CD14-positive monocyte (primary cell): ENCODE data around the gene CANT1. TPM values are rescaled to one million over a fixed set of nuclear protein-coding genes. Genes with fewer than 3 reads are reported as not detected.
A peak's percentile ranks its signal among the peaks of the same experiment; 100 is the strongest.

Source experiments
- DNase-seq, 3 donors: peaks; one replicate each; pipeline ENCODE4 v3.0.0-alpha.2; 2011 to 2022
- H2AFZ ChIP-seq: 2 replicates; pipeline ENCODE4 v1.6.0; 2012; ENCODE audit warnings: mild to moderate bottlenecking, low read depth, low read length, inconsistent platforms; ENCODE audit not compliant: insufficient read depth, poor library complexity, severe bottlenecking
- H3K27ac ChIP-seq, 2 donors: 1 replicate in 1 of 2; 2 replicates in 1 of 2; pipeline ENCODE4 v1.5.1; 2012 to 2013; ENCODE audit warnings: low read length in 2 of 2, control low read depth in 1 of 2, inconsistent platforms in 1 of 2, low read depth in 1 of 2, mild to moderate bottlenecking in 1 of 2
- H3K27me3 ChIP-seq, 2 donors: one replicate each; pipeline versions ENCODE4 v1.6.0 to v1.6.1; 2011 to 2013; ENCODE audit warnings: low read length in 2 of 2; ENCODE audit not compliant: control insufficient read depth in 2 of 2, insufficient read depth in 2 of 2
- H3K36me3 ChIP-seq, 2 donors: replicated peaks in 1 of 2; 1 replicate in 1 of 2; 2 replicates in 1 of 2; pipeline versions ENCODE4 v1.5.1 to v1.6.1; 2012 to 2013; ENCODE audit warnings: low read length in 2 of 2, control low read depth in 1 of 2, inconsistent platforms in 1 of 2, mild to moderate bottlenecking in 1 of 2; ENCODE audit not compliant: insufficient read depth in 2 of 2, control insufficient read depth in 1 of 2
- H3K4me1 ChIP-seq, 2 donors: 1 replicate in 1 of 2; 2 replicates in 1 of 2; pipeline versions ENCODE4 v1.5.1 to v1.6.1; 2012 to 2013; ENCODE audit warnings: low read length in 2 of 2, control low read depth in 1 of 2, inconsistent platforms in 1 of 2, mild to moderate bottlenecking in 1 of 2, moderate library complexity in 1 of 2; ENCODE audit not compliant: insufficient read depth in 2 of 2, control insufficient read depth in 1 of 2
- H3K4me2 ChIP-seq: replicated peaks from 2 replicates; pipeline ENCODE3; 2012; ENCODE audit warnings: low read length, moderate library complexity, mild to moderate bottlenecking; ENCODE audit not compliant: poor library complexity, severe bottlenecking; ENCODE audit errors: extremely low read depth
- H3K4me3 ChIP-seq, 3 experiments: fragments of 200-600 bp in 1 of 3; sonication (generic) in 1 of 3; replicated peaks in 1 of 3; 1 replicate in 2 of 3; 2 replicates in 1 of 3; pipeline ENCODE4 v1.5.1; 2011 to 2013; ENCODE audit warnings: low read length in 3 of 3, mild to moderate bottlenecking in 3 of 3, control low read depth in 2 of 3, low read depth in 2 of 3, inconsistent platforms in 1 of 3, moderate library complexity in 1 of 3
- H3K79me2 ChIP-seq: 2 replicates; pipeline ENCODE4 v1.6.0; 2012; ENCODE audit warnings: mild to moderate bottlenecking, control low read depth, inconsistent platforms, low read length, moderate library complexity; ENCODE audit not compliant: insufficient read depth
- H3K9ac ChIP-seq: 2 replicates; pipeline ENCODE4 v1.6.0; 2017; ENCODE audit warnings: low read length, mild to moderate bottlenecking; ENCODE audit not compliant: insufficient read depth, poor library complexity, severe bottlenecking
- H3K9me3 ChIP-seq, 2 donors: replicated peaks in 1 of 2; 1 replicate in 1 of 2; 2 replicates in 1 of 2; pipeline versions ENCODE4 v1.5.1 to v1.6.1; 2012 to 2013; ENCODE audit warnings: low read length in 2 of 2, control low read depth in 1 of 2; ENCODE audit not compliant: control insufficient read depth in 1 of 2, insufficient read depth in 1 of 2
- H4K20me1 ChIP-seq: 2 replicates; pipeline ENCODE4 v1.6.0; 2012; ENCODE audit warnings: mild to moderate bottlenecking, low read length, control low read depth, moderate library complexity; ENCODE audit not compliant: insufficient read depth
- H3K27ac Mint-ChIP-seq, 7 donors: one replicate each; pipeline ENCODE4 v1.8.0; 2020; ENCODE audit warnings: mild to moderate bottlenecking in 7 of 7, mixed read lengths in 7 of 7, moderate library complexity in 6 of 7, inconsistent platforms in 2 of 7
- H3K27me3 Mint-ChIP-seq, 3 donors: one replicate each; pipeline ENCODE4 v1.8.0; 2021 to 2022; ENCODE audit warnings: low read depth in 3 of 3, mild to moderate bottlenecking in 3 of 3, mixed read lengths in 3 of 3, moderate library complexity in 3 of 3, inconsistent platforms in 1 of 3
- H3K36me3 Mint-ChIP-seq, 2 donors: one replicate each; pipeline ENCODE4 v1.8.0; 2020; ENCODE audit warnings: mixed read lengths in 2 of 2, inconsistent platforms in 1 of 2, mild to moderate bottlenecking in 1 of 2
- H3K4me1 Mint-ChIP-seq: one replicate; pipeline ENCODE4 v1.8.0; 2020; ENCODE audit warnings: mild to moderate bottlenecking, mixed read lengths
- H3K4me3 Mint-ChIP-seq, 2 donors: one replicate each; pipeline ENCODE4 v1.8.0; 2020; ENCODE audit warnings: mild to moderate bottlenecking in 2 of 2, mixed read lengths in 2 of 2, moderate library complexity in 1 of 2
- H3K9me3 Mint-ChIP-seq, 7 donors: one replicate each; pipeline ENCODE4 v1.8.0; 2020 to 2022; ENCODE audit warnings: mixed read lengths in 7 of 7, mild to moderate bottlenecking in 6 of 7, moderate library complexity in 6 of 7, inconsistent platforms in 2 of 7
- WGBS: methylation state at CpG from one replicate; pipeline ENCODE4 v1.1.5; 2013; ENCODE audit warnings: missing lambda C conversion rate; ENCODE audit not compliant: insufficient coverage; 5-methylcytosine and 5-hydroxymethylcytosine counted together
- intact Hi-C, 2 donors: fragments of 100-400 bp; cut with micrococcal nuclease; formaldehyde crosslinking; loops; one replicate each; pipeline versions ENCODE4 v1.15.0 to v1.15.1; 2023
- polyA plus RNA-seq, 3 donors: library from polyadenylated mRNA; depleted of rRNA in 1 of 3; unstranded in 2 of 3; stranded (reverse) in 1 of 3; fragments of 300-500 nt in 2 of 3; fragments of >200 nt in 1 of 3; fragmentation: Illumina TruSeq in 2 of 3; gene quantifications; 1 replicate in 2 of 3; 2 replicates in 1 of 3; pipeline ENCODE4 v1.2.3, GENCODE V29; 2012 to 2021
- TF ChIP-seq, protein P1 (sequence below): fragments of 200-600 bp; IDR thresholded peaks from one replicate; pipeline ENCODE4 v1.8.0; 2022; ENCODE audit warnings: antibody characterized with exemption, mild to moderate bottlenecking

CANT1 gene
- polyA plus RNA-seq, 3 donors = 10.6 to 16.6 (median 14.3) TPM

DNA sequence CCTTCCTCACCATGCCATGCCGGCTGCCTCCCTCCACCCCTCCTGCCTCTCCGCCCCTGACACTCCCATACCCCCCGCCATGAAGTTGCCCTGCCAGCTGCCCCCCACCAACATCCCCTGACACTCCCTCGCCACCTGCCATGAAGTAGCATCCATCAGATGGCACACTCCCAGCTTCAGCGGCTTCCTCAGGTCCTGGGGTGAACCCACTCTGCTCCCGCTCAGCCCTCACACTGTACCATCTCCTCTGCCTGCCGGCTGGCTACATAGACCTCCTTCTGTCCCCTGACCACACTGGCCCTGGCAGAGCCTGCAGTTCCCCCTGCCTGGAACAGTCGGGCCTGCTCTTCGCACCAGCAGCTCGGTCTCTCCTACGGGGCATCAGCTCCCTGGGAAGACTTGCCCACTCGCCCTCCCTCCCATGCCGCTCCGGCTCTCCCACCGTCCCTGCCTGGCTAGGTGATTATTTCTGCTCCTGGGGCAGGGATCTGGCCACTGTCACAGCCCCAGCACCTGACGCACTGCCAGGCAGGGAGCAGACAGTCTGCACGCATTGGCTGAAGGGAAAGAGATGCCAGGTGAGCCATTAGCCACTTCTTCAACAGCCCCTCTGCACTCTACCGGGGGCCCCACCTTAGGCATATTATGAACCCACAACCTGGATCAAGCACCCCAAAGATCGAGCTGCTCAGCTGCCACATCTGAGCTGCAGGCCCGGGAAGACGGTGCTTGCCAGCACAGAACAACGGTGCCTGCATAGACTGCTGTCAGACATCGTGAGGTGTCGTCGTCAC is 9.0 kb downstream of the CANT1 start:
- intact Hi-C loops = no loop called here
- Histone ChIP-seq H3K4me1 (peaks cover 0 to 4% of the 10 kb centered on the region in 2 donors), H3K27me3 (no peaks in the 10 kb centered on the region), H2AFZ (no peak overlapping the region), H3K4me3 (no peak overlapping the region), H3K27ac (no peak overlapping the region), H3K36me3 (peaks cover 49 to 83% of the 10 kb centered on the region in 2 donors), H3K9ac (no peak overlapping the region), H3K79me2 (peaks cover 76% of the 10 kb centered on the region), H3K9me3 (no peaks in the 10 kb centered on the region), H3K4me2 (no peak overlapping the region), H4K20me1 (peaks cover 95% of the 10 kb centered on the region)
- WGBS = 95% methylated on average over 23 of the region's 25 CpGs
- no peaks in the 10 kb centered on the region for H3K9me3 Mint-ChIP-seq
- H3K27me3 Mint-ChIP-seq = peaks cover 0 to 2% (median 1%) of the 10 kb centered on the region in 3 donors
- peak overlapping the region in 1 of 2 donors; percentile 20 for H3K4me3 Mint-ChIP-seq
- peaks cover 51 to 82% of the 10 kb centered on the region in 2 donors for H3K36me3 Mint-ChIP-seq
- DNase-seq = no peak
- peak overlapping the region in 2 of 7 donors; percentile 36 to 76 for H3K27ac Mint-ChIP-seq
- TF ChIP-seq, protein P1, sequence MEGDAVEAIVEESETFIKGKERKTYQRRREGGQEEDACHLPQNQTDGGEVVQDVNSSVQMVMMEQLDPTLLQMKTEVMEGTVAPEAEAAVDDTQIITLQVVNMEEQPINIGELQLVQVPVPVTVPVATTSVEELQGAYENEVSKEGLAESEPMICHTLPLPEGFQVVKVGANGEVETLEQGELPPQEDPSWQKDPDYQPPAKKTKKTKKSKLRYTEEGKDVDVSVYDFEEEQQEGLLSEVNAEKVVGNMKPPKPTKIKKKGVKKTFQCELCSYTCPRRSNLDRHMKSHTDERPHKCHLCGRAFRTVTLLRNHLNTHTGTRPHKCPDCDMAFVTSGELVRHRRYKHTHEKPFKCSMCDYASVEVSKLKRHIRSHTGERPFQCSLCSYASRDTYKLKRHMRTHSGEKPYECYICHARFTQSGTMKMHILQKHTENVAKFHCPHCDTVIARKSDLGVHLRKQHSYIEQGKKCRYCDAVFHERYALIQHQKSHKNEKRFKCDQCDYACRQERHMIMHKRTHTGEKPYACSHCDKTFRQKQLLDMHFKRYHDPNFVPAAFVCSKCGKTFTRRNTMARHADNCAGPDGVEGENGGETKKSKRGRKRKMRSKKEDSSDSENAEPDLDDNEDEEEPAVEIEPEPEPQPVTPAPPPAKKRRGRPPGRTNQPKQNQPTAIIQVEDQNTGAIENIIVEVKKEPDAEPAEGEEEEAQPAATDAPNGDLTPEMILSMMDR = no peak
- peaks cover 2% of the 10 kb centered on the region for H3K4me1 Mint-ChIP-seq

DNA sequence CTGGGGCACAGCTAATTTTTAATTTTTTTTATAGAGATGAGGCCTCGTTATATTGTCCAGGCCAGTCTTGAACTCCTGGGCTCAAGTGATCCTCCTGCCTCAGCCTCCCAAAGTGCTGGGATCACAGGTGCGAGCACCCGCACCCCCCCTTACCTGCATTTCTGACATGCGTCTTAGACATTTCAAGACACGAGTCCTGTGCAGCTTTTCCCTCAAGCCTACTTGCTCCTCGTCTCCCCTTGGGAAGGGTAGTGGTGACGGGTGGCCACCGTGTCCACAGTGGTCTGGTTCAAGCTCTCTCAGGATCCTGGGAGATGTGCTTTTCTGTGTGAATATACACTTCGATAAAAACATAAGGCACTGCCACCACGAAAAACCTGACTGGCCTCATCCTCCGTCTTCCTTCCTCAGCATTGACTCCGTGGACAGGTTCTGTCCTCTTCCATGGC is 9.6 kb downstream of the CANT1 start:
- Histone ChIP-seq H3K79me2 (peaks cover 70% of the 10 kb centered on the region), H2AFZ (no peak overlapping the region), H3K4me2 (no peak overlapping the region), H3K9me3 (no peaks in the 10 kb centered on the region), H3K27ac (no peak overlapping the region), H3K4me1 (no peaks in the 10 kb centered on the region), H3K9ac (no peak overlapping the region), H3K4me3 (no peak overlapping the region), H4K20me1 (peaks cover 94% of the 10 kb centered on the region), H3K27me3 (no peaks in the 10 kb centered on the region), H3K36me3 (peaks cover 55 to 89% of the 10 kb centered on the region in 2 donors)
- DNase-seq = no peak
- intact Hi-C loops = no loop called here
- TF ChIP-seq, protein P1 = no peak
- Mint-ChIP-seq H3K4me3 (no peak overlapping the region), H3K36me3 (peaks cover 55 to 88% of the 10 kb centered on the region in 2 donors), H3K27me3 (peaks cover 0 to 2% (median 1%) of the 10 kb centered on the region in 3 donors), H3K27ac (peak overlapping the region in 2 of 7 donors; percentile 31 to 36), H3K9me3 (no peaks in the 10 kb centered on the region), H3K4me1 (no peaks in the 10 kb centered on the region)
- 94% methylated on average over 10 of the region's 12 CpGs for WGBS
